CD4-positive, alpha-beta memory T cell (primary cell): ENCODE measurements around the gene RSPO4. TPM values are rescaled to one million over a fixed set of nuclear protein-coding genes. Genes with fewer than 3 reads are reported as not detected.
A peak's percentile ranks its signal among the peaks of the same experiment; 100 is the strongest.

Experiments
- CTCF ChIA-PET: fragments of 350-600 bp; sonication (Branson Sonifier 250); formaldehyde crosslinking; loops from one replicate; lab custom pipeline; 2021; ENCODE audit warnings: inconsistent platforms; ENCODE audit not compliant: partially characterized antibody; lab: Charles Lee
- POLR2A ChIA-PET: fragments of 350-600 bp; sonication (Branson Sonifier 250); formaldehyde crosslinking; loops from one replicate; lab custom pipeline; 2021; ENCODE audit not compliant: partially characterized antibody; lab: Charles Lee
- DNase-seq, 5 donors: peaks; one replicate each; pipeline versions ENCODE4 v3.0.0 to v3.0.0-alpha.2; 2020 to 2022; ENCODE audit warnings: mixed read lengths in 1 of 5
- H3K27ac ChIP-seq: one replicate; pipeline ENCODE4 v1.7.0; 2013; ENCODE audit warnings: low read depth, low read length
- H3K27me3 ChIP-seq: 2 replicates; pipeline ENCODE4 v1.7.0; 2013; ENCODE audit warnings: mild to moderate bottlenecking, low read length, moderate library complexity; ENCODE audit not compliant: insufficient read depth
- H3K36me3 ChIP-seq: 2 replicates; pipeline ENCODE4 v1.7.0; 2013; ENCODE audit warnings: mild to moderate bottlenecking, low read length, moderate library complexity; ENCODE audit not compliant: insufficient read depth
- H3K4me1 ChIP-seq: 2 replicates; pipeline ENCODE4 v1.7.0; 2013; ENCODE audit warnings: mild to moderate bottlenecking, low read length, moderate library complexity; ENCODE audit not compliant: insufficient read depth
- H3K4me3 ChIP-seq, 2 donors: one replicate each; pipeline ENCODE4 v1.7.0; 2013; ENCODE audit warnings: low read length in 2 of 2, mild to moderate bottlenecking in 1 of 2
- H3K9me3 ChIP-seq, 2 donors: one replicate each; pipeline ENCODE4 v1.7.0; 2013; ENCODE audit warnings: low read length in 2 of 2, control low read depth in 1 of 2; ENCODE audit not compliant: control insufficient read depth in 1 of 2
- H3K27ac Mint-ChIP-seq, 7 donors: one replicate each; pipeline ENCODE4 v1.8.0; 2020 to 2021; ENCODE audit warnings: mixed read lengths in 7 of 7, mild to moderate bottlenecking in 6 of 7, inconsistent platforms in 3 of 7, moderate library complexity in 3 of 7
- H3K27me3 Mint-ChIP-seq, 2 donors: one replicate each; pipeline ENCODE4 v1.8.0; 2020 to 2021; ENCODE audit warnings: mixed read lengths in 2 of 2
- H3K36me3 Mint-ChIP-seq, 2 donors: one replicate each; pipeline ENCODE4 v1.8.0; 2020 to 2021; ENCODE audit warnings: mixed read lengths in 2 of 2, inconsistent platforms in 1 of 2, mild to moderate bottlenecking in 1 of 2
- H3K4me1 Mint-ChIP-seq, 4 donors: one replicate each; pipeline ENCODE4 v1.8.0; 2020 to 2021; ENCODE audit warnings: mixed read lengths in 4 of 4, mild to moderate bottlenecking in 1 of 4
- H3K4me3 Mint-ChIP-seq, 8 donors: one replicate each; pipeline ENCODE4 v1.8.0; 2020 to 2021; ENCODE audit warnings: mixed read lengths in 8 of 8, mild to moderate bottlenecking in 7 of 8, moderate library complexity in 6 of 8, inconsistent platforms in 3 of 8
- H3K9me3 Mint-ChIP-seq, 8 donors: one replicate each; pipeline ENCODE4 v1.8.0; 2020 to 2021; ENCODE audit warnings: mixed read lengths in 8 of 8, mild to moderate bottlenecking in 5 of 8, inconsistent platforms in 3 of 8, moderate library complexity in 1 of 8
- intact Hi-C: fragments of 100-400 bp; cut with micrococcal nuclease; formaldehyde crosslinking; loops from one replicate; pipeline ENCODE4 v1.15.1; 2023
- polyA plus RNA-seq, 2 donors: library from polyadenylated mRNA; unstranded; fragments of 300-500 nt; fragmentation: Illumina TruSeq; gene quantifications; one replicate each; pipeline ENCODE4 v1.2.3, GENCODE V29; 2021
- total RNA-seq, 2 experiments: library from RNA; stranded (reverse); gene quantifications; one replicate each; pipeline ENCODE4 v1.2.3, GENCODE V29; 2021

RSPO4 gene
- total and polyA plus RNA-seq, 4 experiments from 2014 or later: 0.11 to 0.38 TPM; not detected in 2

DNA sequence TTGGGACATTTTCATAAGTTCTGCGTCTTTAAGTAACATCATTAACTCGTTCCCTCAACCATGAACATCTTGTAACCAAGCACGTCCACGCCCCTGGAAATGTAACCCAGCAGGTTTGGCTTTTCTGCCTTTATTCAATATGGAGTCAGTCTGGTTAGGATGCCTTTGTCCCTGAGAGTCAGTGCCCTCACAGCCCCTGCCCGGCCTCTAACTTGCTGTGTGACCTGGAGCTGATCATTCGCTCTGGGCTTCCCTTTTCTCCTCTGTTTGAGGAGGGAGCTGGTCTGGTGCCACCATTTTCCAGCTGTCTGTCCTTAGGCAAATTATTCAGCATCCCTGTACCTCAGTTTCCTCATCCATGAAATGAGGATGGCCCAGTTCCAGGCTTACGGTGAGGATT, 59.5 kb downstream of the RSPO4 start:
- no peaks in the 10 kb centered on the region for H3K27me3 ChIP-seq
- H3K27ac Mint-ChIP-seq: no peak overlapping the region
- no peaks in the 10 kb centered on the region for H3K9me3 ChIP-seq
- H3K27me3 Mint-ChIP-seq: peaks cover 9 to 17% of the 10 kb centered on the region in 2 donors
- H3K27ac ChIP-seq: no peak overlapping the region
- ChIA-PET CTCF (interaction anchor here (1.6 kb wide), 1 partner anchor 78 kb away, joined by 3 read pairs; no protein-coding TSS in a partner anchor), POLR2A (no interaction called here)
- H3K4me1 ChIP-seq: no peaks in the 10 kb centered on the region
- H3K36me3 ChIP-seq: no peaks in the 10 kb centered on the region
- H3K36me3 Mint-ChIP-seq: no peaks in the 10 kb centered on the region
- H3K9me3 Mint-ChIP-seq: no peaks in the 10 kb centered on the region
- DNase-seq: no peak
- no peak overlapping the region for H3K4me3 Mint-ChIP-seq
- intact Hi-C loops: no loop called here
- H3K4me1 Mint-ChIP-seq: no peaks in the 10 kb centered on the region
- H3K4me3 ChIP-seq: no peak overlapping the region

DNA sequence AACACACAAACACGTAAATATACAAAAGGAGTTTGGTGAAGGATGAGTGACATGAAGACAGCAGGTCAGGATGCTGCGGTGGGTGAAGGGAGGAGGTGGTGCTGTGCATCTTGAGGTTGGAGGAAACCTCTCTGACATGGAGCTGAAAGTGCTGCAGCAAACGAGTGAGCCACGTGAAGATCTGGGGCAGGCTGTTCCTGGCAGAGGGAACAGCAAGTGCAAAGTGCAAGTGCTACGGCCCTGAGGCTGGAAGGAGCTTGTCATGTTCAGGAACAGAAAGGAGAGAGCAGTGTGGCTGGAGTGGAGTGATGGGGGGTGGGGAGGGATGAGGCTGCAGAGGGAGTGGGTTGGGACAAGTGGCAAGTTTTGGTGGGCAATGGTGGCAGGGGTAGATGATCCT, 61.2 kb downstream of the RSPO4 start:
- no peaks in the 10 kb centered on the region for H3K36me3 Mint-ChIP-seq

DNA sequence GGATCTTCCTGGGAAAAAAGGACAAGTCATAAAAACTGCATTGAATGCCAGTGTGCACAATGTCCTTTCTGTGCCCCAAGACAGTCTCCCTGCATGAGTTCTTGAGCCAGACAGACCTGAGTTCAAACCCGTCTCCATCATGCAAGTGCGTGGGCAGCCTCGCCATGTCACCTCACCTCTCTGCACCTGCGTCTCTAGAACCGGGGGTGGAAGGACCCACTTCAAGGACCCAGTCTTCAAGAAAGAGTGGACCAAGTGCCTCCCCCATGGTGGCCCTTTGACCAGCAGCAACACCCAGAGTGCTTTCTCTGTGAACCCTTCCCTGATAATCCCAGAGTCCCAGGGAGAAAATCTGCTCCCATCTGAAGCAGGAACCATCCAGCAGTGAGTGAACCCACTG, 62.5 kb downstream of the RSPO4 start:
- H3K27me3 Mint-ChIP-seq: peaks cover 3 to 6% of the 10 kb centered on the region in 2 donors
- intact Hi-C loops: no loop called here
- CTCF ChIA-PET: interaction anchor here (1.0 kb wide), 1 partner anchor 16 kb away, joined by 3 read pairs; no protein-coding TSS in a partner anchor

More for the DNA sequence above, 61.2 kb downstream of the RSPO4 start:
- POLR2A ChIA-PET: no interaction called here
- no peaks in the 10 kb centered on the region for H3K4me1 Mint-ChIP-seq
- H3K4me3 Mint-ChIP-seq: no peak overlapping the region
- Histone ChIP-seq H3K4me3 (no peak overlapping the region), H3K9me3 (no peaks in the 10 kb centered on the region), H3K27me3 (no peaks in the 10 kb centered on the region), H3K27ac (no peak overlapping the region), H3K4me1 (no peaks in the 10 kb centered on the region), H3K36me3 (no peaks in the 10 kb centered on the region)
- H3K9me3 Mint-ChIP-seq: peaks cover 0 to 2% (median 0%) of the 10 kb centered on the region in 8 donors
- H3K27me3 Mint-ChIP-seq: peaks cover 3 to 8% of the 10 kb centered on the region in 2 donors
- CTCF ChIA-PET: no interaction called here
- no peak overlapping the region for H3K27ac Mint-ChIP-seq
- intact Hi-C loops: no loop called here
- no peak for DNase-seq

DNA sequence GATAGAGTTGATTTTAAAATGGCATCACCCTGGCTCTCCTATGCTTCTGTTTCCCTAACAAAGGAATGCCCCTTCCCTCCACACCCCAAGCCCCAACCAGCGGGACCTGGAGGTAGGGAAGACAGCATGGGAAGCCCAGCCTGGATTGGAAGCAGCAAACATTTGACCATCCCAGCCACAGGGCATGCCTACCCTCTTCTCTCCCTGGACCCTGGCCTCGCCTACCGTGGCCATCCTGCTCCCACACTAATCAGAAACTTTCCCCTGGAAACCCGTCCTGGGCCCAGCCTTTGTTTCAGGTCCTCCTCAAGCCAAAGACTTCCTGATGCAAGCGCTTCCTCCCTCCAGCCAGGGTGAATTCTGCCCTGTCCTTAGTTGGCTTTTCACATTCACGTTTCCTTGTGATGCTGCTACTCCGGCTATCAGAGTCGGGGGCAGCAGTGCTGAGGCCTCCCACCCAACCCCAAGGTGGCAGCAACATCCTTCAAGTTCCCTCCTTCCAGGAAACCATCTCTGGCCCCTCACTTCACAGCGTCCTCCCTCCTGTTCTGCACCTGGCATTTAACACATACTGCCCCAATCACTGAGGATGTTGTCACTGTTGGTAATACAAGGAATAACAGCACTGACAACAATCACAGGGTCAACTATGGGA, 67.8 kb downstream of the RSPO4 start:
- ChIA-PET POLR2A (no interaction called here), CTCF (no interaction called here)
- Mint-ChIP-seq H3K27ac (peak overlapping the region in 2 of 7 donors; percentile 52 to 64), H3K36me3 (no peaks in the 10 kb centered on the region), H3K4me1 (peaks cover 0 to 2% (median 0%) of the 10 kb centered on the region in 4 donors), H3K9me3 (peaks cover 6 to 25% (median 13%) of the 10 kb centered on the region in 8 donors), H3K4me3 (no peak overlapping the region), H3K27me3 (peaks cover 0 to 3% of the 10 kb centered on the region in 2 donors)
- no peaks in the 10 kb centered on the region for H3K4me1 ChIP-seq
- H3K4me3 ChIP-seq: no peak overlapping the region
- no peaks in the 10 kb centered on the region for H3K27me3 ChIP-seq
- intact Hi-C loops: no loop called here
- no peak for DNase-seq
- no peak overlapping the region for H3K27ac ChIP-seq
- no peaks in the 10 kb centered on the region for H3K36me3 ChIP-seq
- H3K9me3 ChIP-seq: peaks cover 0 to 4% of the 10 kb centered on the region in 2 donors

More for the DNA sequence above, 62.5 kb downstream of the RSPO4 start:
- H3K36me3 Mint-ChIP-seq: no peaks in the 10 kb centered on the region
- Histone ChIP-seq H3K27me3 (no peaks in the 10 kb centered on the region), H3K27ac (no peak overlapping the region), H3K9me3 (no peaks in the 10 kb centered on the region), H3K4me1 (no peaks in the 10 kb centered on the region), H3K4me3 (no peak overlapping the region), H3K36me3 (no peaks in the 10 kb centered on the region)
- POLR2A ChIA-PET: no interaction called here
- no peak for DNase-seq
- no peak overlapping the region for H3K27ac Mint-ChIP-seq
- H3K4me1 Mint-ChIP-seq: no peaks in the 10 kb centered on the region
- H3K4me3 Mint-ChIP-seq: no peak overlapping the region
- H3K9me3 Mint-ChIP-seq: peaks cover 0 to 2% (median 0%) of the 10 kb centered on the region in 8 donors

DNA sequence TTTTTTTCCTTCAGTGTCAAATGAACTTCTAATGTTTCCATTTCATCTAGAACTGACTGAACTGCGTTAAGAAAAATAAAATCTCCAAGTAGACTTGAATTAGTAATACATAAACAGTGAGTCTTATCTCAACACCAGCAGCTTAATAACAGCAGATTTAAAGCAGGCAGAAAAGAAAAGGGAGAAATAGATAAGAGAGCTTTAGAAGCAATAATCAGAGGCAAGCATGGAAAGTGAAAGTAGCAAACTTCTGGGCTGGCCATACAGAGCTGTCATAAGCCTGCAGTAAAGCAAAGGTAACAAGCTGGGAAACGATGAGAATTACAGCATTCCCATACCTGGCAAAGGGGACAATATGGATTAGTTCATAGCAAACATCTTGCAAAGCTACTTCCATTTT, 69.1 kb downstream of the RSPO4 start:
- ChIA-PET CTCF (interaction anchor here (0.9 to 1.4 kb wide), 2 partner anchors 23 to 114 kb away, joined by 6 read pairs; no protein-coding TSS in a partner anchor), POLR2A (no interaction called here)
- H3K27me3 ChIP-seq: no peaks in the 10 kb centered on the region
- no peak for DNase-seq
- Mint-ChIP-seq H3K9me3 (peaks cover 6 to 25% (median 13%) of the 10 kb centered on the region in 8 donors), H3K27me3 (peaks cover 0 to 8% of the 10 kb centered on the region in 2 donors), H3K36me3 (no peaks in the 10 kb centered on the region), H3K4me3 (peak overlapping the region in 1 of 8 donors; percentile 46), H3K4me1 (peaks cover 0 to 2% (median 0%) of the 10 kb centered on the region in 4 donors), H3K27ac (no peak overlapping the region)
- no peak overlapping the region for H3K27ac ChIP-seq
- H3K36me3 ChIP-seq: no peaks in the 10 kb centered on the region
- intact Hi-C loops: no loop called here
- H3K4me1 ChIP-seq: no peaks in the 10 kb centered on the region
- H3K4me3 ChIP-seq: no peak overlapping the region
- H3K9me3 ChIP-seq: peaks cover 0 to 4% of the 10 kb centered on the region in 2 donors

DNA sequence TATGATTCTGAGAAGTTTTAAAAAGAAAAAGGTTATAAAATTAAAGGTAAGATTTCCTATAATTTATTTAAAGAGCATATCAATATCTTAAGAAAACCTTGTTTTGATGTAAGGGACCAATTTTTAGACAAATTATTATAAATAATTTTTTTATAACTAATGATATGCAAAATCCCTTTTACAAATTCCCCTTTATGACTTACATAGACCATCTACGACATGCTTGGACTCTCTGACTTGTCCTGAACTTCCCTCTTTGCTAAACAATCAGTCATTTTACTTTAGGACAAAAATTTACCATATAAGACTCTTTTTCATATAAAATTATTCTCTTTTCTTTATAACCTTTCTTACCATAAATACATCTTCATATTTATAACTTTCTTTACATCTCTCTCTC, 70.7 kb downstream of the RSPO4 start:
- no peak overlapping the region for H3K4me3 Mint-ChIP-seq
- H3K27ac Mint-ChIP-seq: no peak overlapping the region
- Histone ChIP-seq H3K4me1 (no peaks in the 10 kb centered on the region), H3K9me3 (peaks cover 0 to 4% of the 10 kb centered on the region in 2 donors), H3K27ac (no peak overlapping the region), H3K27me3 (no peaks in the 10 kb centered on the region), H3K36me3 (no peaks in the 10 kb centered on the region), H3K4me3 (no peak overlapping the region)
- peaks cover 6 to 25% (median 12%) of the 10 kb centered on the region in 8 donors for H3K9me3 Mint-ChIP-seq
- H3K27me3 Mint-ChIP-seq: peaks cover 11 to 18% of the 10 kb centered on the region in 2 donors
- CTCF ChIA-PET: no interaction called here
- no peaks in the 10 kb centered on the region for H3K36me3 Mint-ChIP-seq
- POLR2A ChIA-PET: no interaction called here
- peaks cover 0 to 2% (median 0%) of the 10 kb centered on the region in 4 donors for H3K4me1 Mint-ChIP-seq
- DNase-seq: no peak
- intact Hi-C loops: no loop called here

GRCh38 chr20:926670-927069, 75.4 kb downstream of the RSPO4 start:
- CTCF ChIA-PET: no interaction called here
- Mint-ChIP-seq H3K4me3 (no peak overlapping the region), H3K9me3 (peaks cover 4 to 15% (median 7%) of the 10 kb centered on the region in 8 donors)

More at GRCh38 chr20:926670-927069, 75.4 kb downstream of the RSPO4 start:
- POLR2A ChIA-PET: no interaction called here
- Histone ChIP-seq H3K36me3 (no peaks in the 10 kb centered on the region), H3K4me3 (no peak overlapping the region), H3K4me1 (no peaks in the 10 kb centered on the region), H3K27me3 (no peaks in the 10 kb centered on the region), H3K9me3 (peaks cover 0 to under 1% of the 10 kb centered on the region in 2 donors), H3K27ac (no peak overlapping the region)
- no peaks in the 10 kb centered on the region for H3K36me3 Mint-ChIP-seq
- H3K27ac Mint-ChIP-seq: no peak overlapping the region
- H3K27me3 Mint-ChIP-seq: peaks cover 18 to 25% of the 10 kb centered on the region in 2 donors
- intact Hi-C loops: no loop called here
- H3K4me1 Mint-ChIP-seq: no peaks in the 10 kb centered on the region
- no peak for DNase-seq
